Measurements from ENCODE around the gene OR2Y1. TPM values are rescaled to one million over a fixed set of nuclear protein-coding genes. Genes with fewer than 3 reads are reported as not detected.

Gene OR2Y1
- total and polyA plus RNA-seq, 2 experiments from 2014 or later = not detected

DNA sequence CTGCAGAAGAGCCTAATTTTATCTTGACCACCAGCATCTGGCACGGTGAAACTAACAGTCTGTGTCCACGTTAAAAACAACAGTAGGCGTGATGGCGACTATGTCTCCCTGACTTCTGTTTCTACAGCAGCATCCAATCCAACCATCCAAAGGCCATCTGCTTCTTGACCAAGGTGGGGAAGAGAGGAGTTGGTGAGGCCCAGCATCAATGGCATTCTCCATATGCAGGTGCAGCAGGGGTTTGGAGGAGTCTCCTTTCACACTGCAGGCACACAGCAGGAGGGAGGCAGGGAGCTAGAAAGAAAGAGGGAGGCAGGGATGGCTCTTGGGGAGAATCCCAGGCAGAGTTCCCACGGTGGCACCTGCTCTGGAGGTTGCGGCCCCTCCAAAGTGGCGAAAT lies 35.8 kb upstream of the OR2Y1 start:
- Histone ChIP-seq H3K4me1 (ENCODE audit: insufficient read depth) (no peaks in the 10 kb centered on the region), H3K9me2 (ENCODE audit: insufficient read depth) (no peaks in the 10 kb centered on the region; the same call in 1 of the 2 replicates), H3F3A (replicated peaks; ENCODE audit: low read depth) (no peaks in the 10 kb centered on the region), H3K27ac (ENCODE audit: low read depth) (no peak overlapping the region), H3K36me3 (ENCODE audit: insufficient read depth) (no peaks in the 10 kb centered on the region), H3K4me2 (no peak overlapping the region), H4K20me1 (replicated peaks; ENCODE audit: insufficient read depth) (no peaks in the 10 kb centered on the region), H3K27me3 (ENCODE audit: insufficient read depth) (no peaks in the 10 kb centered on the region), H3K79me2 (replicated peaks; ENCODE audit: insufficient read depth) (no peaks in the 10 kb centered on the region), H2AFZ (no peak overlapping the region), H3K4me3 (no peak overlapping the region)
- peaks cover 26% of the 10 kb centered on the region for H3K9me3 Mint-ChIP-seq
- TF ChIP-seq CREB1 (CRISPR knock-in tag; IDR thresholded peaks at IDR 0.05; ENCODE audit: low read depth) (no peak), ZNF331 (CRISPR knock-in tag; IDR thresholded peaks at IDR 0.05; ENCODE audit: low read depth) (no peak), EZH2 (IDR thresholded peaks at IDR 0.05; ENCODE audit: low read depth, unreplicated experiment) (no peak), JUNB (IDR thresholded peaks at IDR 0.05; ENCODE audit: unreplicated experiment) (no peak), NANOG (IDR thresholded peaks at IDR 0.05; ENCODE audit: borderline replicate concordance) (no peak), EZH2phosphoT487 (IDR thresholded peaks at IDR 0.05; ENCODE audit: unreplicated experiment) (no peak), ZNF114 (CRISPR knock-in tag; IDR thresholded peaks at IDR 0.05) (no peak), STAT1 (IDR thresholded peaks at IDR 0.05; ENCODE audit: unreplicated experiment) (no peak)
- TF ChIP-seq, protein P1, sequence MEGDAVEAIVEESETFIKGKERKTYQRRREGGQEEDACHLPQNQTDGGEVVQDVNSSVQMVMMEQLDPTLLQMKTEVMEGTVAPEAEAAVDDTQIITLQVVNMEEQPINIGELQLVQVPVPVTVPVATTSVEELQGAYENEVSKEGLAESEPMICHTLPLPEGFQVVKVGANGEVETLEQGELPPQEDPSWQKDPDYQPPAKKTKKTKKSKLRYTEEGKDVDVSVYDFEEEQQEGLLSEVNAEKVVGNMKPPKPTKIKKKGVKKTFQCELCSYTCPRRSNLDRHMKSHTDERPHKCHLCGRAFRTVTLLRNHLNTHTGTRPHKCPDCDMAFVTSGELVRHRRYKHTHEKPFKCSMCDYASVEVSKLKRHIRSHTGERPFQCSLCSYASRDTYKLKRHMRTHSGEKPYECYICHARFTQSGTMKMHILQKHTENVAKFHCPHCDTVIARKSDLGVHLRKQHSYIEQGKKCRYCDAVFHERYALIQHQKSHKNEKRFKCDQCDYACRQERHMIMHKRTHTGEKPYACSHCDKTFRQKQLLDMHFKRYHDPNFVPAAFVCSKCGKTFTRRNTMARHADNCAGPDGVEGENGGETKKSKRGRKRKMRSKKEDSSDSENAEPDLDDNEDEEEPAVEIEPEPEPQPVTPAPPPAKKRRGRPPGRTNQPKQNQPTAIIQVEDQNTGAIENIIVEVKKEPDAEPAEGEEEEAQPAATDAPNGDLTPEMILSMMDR (conservative IDR thresholded peaks at IDR 0.05; ENCODE audit: low read depth in 2 of 2) = no peak
- TF ChIP-seq, protein P2, sequence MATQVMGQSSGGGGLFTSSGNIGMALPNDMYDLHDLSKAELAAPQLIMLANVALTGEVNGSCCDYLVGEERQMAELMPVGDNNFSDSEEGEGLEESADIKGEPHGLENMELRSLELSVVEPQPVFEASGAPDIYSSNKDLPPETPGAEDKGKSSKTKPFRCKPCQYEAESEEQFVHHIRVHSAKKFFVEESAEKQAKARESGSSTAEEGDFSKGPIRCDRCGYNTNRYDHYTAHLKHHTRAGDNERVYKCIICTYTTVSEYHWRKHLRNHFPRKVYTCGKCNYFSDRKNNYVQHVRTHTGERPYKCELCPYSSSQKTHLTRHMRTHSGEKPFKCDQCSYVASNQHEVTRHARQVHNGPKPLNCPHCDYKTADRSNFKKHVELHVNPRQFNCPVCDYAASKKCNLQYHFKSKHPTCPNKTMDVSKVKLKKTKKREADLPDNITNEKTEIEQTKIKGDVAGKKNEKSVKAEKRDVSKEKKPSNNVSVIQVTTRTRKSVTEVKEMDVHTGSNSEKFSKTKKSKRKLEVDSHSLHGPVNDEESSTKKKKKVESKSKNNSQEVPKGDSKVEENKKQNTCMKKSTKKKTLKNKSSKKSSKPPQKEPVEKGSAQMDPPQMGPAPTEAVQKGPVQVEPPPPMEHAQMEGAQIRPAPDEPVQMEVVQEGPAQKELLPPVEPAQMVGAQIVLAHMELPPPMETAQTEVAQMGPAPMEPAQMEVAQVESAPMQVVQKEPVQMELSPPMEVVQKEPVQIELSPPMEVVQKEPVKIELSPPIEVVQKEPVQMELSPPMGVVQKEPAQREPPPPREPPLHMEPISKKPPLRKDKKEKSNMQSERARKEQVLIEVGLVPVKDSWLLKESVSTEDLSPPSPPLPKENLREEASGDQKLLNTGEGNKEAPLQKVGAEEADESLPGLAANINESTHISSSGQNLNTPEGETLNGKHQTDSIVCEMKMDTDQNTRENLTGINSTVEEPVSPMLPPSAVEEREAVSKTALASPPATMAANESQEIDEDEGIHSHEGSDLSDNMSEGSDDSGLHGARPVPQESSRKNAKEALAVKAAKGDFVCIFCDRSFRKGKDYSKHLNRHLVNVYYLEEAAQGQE (IDR thresholded peaks at IDR 0.05; ENCODE audit: unreplicated experiment) = no peak
- ATAC-seq = no peak
- H3K27me3 Mint-ChIP-seq (ENCODE audit: insufficient read depth, low read depth, poor library complexity) = peaks cover 5% of the 10 kb centered on the region
- no peak overlapping the region for H3K4me3 Mint-ChIP-seq
- DNase-seq (ENCODE audit: low spot score) = no peak
- H3K27ac Mint-ChIP-seq = no peak overlapping the region
- H3K4me1 Mint-ChIP-seq = no peaks in the 10 kb centered on the region
- peaks cover 19% of the 10 kb centered on the region for H3K36me3 Mint-ChIP-seq (ENCODE audit: low read depth)

DNA sequence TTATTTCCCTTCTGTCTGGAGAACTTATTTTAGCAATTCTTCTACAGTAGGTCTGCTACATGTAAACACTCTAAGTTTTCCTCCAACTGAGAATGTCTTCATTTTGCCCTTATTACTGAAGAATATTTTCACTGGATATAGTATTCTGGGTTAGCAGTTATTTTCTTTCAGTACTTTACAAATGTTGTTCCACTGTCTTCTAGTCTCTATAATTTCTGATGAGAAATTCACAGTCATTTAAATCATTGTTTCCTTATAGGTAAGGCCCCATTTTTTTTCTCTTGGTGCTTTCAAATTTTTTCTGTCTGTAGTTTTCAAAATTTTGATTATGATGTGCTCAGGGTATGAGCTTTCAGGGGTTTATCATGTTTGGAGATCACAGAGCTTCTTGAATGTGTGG lies 32.0 kb upstream of the OR2Y1 start:
- Histone ChIP-seq H3K4me3 (no peak overlapping the region), H3K4me2 (no peak overlapping the region), H3F3A (replicated peaks; ENCODE audit: low read depth) (no peaks in the 10 kb centered on the region), H3K27me3 (ENCODE audit: insufficient read depth) (no peaks in the 10 kb centered on the region), H3K4me1 (ENCODE audit: insufficient read depth) (no peaks in the 10 kb centered on the region), H3K36me3 (ENCODE audit: insufficient read depth) (no peaks in the 10 kb centered on the region), H4K20me1 (replicated peaks; ENCODE audit: insufficient read depth) (no peaks in the 10 kb centered on the region), H3K27ac (ENCODE audit: low read depth) (no peak overlapping the region), H2AFZ (no peak overlapping the region), H3K79me2 (replicated peaks; ENCODE audit: insufficient read depth) (no peaks in the 10 kb centered on the region), H3K9me2 (ENCODE audit: insufficient read depth) (no peaks in the 10 kb centered on the region)
- no peak overlapping the region for H3K27ac Mint-ChIP-seq
- peaks cover 5% of the 10 kb centered on the region for H3K27me3 Mint-ChIP-seq (ENCODE audit: insufficient read depth, low read depth, poor library complexity)
- DNase-seq (ENCODE audit: low spot score) (no peak), ATAC-seq (no peak)
- peaks cover 19% of the 10 kb centered on the region for H3K36me3 Mint-ChIP-seq (ENCODE audit: low read depth)
- H3K4me3 Mint-ChIP-seq = no peak overlapping the region
- no peaks in the 10 kb centered on the region for H3K4me1 Mint-ChIP-seq
- peaks cover 33% of the 10 kb centered on the region for H3K9me3 Mint-ChIP-seq
- TF ChIP-seq CREB1 (CRISPR knock-in tag; IDR thresholded peaks at IDR 0.05; ENCODE audit: low read depth) (no peak), ZNF114 (CRISPR knock-in tag; IDR thresholded peaks at IDR 0.05) (no peak), STAT1 (IDR thresholded peaks at IDR 0.05; ENCODE audit: unreplicated experiment) (no peak)
- TF ChIP-seq, protein P3, sequence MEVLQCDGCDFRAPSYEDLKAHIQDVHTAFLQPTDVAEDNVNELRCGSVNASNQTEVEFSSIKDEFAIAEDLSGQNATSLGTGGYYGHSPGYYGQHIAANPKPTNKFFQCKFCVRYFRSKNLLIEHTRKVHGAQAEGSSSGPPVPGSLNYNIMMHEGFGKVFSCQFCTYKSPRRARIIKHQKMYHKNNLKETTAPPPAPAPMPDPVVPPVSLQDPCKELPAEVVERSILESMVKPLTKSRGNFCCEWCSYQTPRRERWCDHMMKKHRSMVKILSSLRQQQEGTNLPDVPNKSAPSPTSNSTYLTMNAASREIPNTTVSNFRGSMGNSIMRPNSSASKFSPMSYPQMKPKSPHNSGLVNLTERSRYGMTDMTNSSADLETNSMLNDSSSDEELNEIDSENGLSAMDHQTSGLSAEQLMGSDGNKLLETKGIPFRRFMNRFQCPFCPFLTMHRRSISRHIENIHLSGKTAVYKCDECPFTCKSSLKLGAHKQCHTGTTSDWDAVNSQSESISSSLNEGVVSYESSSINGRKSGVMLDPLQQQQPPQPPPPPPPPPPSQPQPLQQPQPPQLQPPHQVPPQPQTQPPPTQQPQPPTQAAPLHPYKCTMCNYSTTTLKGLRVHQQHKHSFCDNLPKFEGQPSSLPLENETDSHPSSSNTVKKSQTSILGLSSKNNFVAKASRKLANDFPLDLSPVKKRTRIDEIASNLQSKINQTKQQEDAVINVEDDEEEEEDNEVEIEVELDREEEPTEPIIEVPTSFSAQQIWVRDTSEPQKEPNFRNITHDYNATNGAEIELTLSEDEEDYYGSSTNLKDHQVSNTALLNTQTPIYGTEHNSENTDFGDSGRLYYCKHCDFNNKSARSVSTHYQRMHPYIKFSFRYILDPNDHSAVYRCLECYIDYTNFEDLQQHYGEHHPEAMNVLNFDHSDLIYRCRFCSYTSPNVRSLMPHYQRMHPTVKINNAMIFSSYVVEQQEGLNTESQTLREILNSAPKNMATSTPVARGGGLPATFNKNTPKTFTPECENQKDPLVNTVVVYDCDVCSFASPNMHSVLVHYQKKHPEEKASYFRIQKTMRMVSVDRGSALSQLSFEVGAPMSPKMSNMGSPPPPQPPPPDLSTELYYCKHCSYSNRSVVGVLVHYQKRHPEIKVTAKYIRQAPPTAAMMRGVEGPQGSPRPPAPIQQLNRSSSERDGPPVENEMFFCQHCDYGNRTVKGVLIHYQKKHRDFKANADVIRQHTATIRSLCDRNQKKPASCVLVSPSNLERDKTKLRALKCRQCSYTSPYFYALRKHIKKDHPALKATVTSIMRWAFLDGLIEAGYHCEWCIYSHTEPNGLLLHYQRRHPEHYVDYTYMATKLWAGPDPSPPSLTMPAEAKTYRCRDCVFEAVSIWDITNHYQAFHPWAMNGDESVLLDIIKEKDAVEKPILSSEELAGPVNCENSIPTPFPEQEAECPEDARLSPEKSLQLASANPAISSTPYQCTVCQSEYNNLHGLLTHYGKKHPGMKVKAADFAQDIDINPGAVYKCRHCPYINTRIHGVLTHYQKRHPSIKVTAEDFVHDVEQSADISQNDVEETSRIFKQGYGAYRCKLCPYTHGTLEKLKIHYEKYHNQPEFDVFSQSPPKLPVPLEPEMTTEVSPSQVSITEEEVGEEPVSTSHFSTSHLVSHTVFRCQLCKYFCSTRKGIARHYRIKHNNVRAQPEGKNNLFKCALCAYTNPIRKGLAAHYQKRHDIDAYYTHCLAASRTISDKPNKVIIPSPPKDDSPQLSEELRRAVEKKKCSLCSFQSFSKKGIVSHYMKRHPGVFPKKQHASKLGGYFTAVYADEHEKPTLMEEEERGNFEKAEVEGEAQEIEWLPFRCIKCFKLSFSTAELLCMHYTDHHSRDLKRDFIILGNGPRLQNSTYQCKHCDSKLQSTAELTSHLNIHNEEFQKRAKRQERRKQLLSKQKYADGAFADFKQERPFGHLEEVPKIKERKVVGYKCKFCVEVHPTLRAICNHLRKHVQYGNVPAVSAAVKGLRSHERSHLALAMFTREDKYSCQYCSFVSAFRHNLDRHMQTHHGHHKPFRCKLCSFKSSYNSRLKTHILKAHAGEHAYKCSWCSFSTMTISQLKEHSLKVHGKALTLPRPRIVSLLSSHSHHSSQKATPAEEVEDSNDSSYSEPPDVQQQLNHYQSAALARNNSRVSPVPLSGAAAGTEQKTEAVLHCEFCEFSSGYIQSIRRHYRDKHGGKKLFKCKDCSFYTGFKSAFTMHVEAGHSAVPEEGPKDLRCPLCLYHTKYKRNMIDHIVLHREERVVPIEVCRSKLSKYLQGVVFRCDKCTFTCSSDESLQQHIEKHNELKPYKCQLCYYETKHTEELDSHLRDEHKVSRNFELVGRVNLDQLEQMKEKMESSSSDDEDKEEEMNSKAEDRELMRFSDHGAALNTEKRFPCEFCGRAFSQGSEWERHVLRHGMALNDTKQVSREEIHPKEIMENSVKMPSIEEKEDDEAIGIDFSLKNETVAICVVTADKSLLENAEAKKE (CRISPR knock-in tag; IDR thresholded peaks at IDR 0.05) = no peak
